DMS153 treated with DMSO at 0.1 percent for 48 hours (cell line): Measurements from ENCODE around the gene LRRK1.

Experiments used
- DNase-seq: peaks from one replicate; lab custom pipeline; 2025; ENCODE audit not compliant: unreplicated experiment; lab: John Stamatoyannopoulos, UW

The LRRK1 gene, protein sequence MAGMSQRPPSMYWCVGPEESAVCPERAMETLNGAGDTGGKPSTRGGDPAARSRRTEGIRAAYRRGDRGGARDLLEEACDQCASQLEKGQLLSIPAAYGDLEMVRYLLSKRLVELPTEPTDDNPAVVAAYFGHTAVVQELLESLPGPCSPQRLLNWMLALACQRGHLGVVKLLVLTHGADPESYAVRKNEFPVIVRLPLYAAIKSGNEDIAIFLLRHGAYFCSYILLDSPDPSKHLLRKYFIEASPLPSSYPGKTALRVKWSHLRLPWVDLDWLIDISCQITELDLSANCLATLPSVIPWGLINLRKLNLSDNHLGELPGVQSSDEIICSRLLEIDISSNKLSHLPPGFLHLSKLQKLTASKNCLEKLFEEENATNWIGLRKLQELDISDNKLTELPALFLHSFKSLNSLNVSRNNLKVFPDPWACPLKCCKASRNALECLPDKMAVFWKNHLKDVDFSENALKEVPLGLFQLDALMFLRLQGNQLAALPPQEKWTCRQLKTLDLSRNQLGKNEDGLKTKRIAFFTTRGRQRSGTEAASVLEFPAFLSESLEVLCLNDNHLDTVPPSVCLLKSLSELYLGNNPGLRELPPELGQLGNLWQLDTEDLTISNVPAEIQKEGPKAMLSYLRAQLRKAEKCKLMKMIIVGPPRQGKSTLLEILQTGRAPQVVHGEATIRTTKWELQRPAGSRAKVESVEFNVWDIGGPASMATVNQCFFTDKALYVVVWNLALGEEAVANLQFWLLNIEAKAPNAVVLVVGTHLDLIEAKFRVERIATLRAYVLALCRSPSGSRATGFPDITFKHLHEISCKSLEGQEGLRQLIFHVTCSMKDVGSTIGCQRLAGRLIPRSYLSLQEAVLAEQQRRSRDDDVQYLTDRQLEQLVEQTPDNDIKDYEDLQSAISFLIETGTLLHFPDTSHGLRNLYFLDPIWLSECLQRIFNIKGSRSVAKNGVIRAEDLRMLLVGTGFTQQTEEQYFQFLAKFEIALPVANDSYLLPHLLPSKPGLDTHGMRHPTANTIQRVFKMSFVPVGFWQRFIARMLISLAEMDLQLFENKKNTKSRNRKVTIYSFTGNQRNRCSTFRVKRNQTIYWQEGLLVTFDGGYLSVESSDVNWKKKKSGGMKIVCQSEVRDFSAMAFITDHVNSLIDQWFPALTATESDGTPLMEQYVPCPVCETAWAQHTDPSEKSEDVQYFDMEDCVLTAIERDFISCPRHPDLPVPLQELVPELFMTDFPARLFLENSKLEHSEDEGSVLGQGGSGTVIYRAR (N-terminal part only)

DNA sequence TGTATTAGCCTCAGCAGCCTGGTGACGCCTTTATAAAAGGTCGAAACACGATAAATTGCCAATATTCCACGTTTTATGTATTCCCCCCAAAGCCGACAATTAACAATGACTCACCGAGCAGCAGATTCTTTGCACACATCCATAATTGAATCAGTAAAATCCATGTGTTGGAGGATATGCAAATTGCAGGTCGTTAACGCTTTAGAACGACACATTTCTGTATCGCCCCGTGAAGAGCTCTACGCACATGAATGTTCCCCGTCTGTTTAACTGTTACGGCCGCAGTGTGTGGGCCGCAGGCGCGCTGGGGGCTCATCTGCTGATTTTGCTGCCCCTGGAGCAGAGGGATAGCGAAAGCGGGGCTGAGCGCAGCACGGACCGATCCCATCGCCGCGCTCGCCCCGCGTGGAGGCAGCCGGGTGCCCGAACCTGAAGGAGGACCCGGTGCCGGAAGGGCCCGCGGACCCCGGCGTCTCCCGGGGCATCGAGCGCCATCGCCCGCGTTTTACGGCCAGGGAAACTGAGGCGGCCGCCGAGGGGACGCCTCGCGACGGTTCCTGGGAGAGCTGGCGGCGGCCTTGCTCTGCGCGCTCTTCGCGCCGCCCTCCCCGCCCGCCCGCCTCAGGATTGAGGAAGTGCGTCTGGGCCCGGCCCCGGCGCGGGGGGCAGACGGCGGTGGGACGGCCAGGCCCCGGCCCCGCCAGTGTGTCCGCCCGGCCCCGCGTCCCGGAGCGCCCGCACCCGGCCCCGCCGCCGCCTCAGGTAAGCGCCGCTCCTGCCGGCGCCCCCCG is at the start of gene LRRK1:
TSS of gene LRRK1 (plus strand) at position 668 of the 791 bp plus-strand sequence. CDS start 5,276 bp downstream, outside the sequence.
- no peak for DNase-seq

DNA sequence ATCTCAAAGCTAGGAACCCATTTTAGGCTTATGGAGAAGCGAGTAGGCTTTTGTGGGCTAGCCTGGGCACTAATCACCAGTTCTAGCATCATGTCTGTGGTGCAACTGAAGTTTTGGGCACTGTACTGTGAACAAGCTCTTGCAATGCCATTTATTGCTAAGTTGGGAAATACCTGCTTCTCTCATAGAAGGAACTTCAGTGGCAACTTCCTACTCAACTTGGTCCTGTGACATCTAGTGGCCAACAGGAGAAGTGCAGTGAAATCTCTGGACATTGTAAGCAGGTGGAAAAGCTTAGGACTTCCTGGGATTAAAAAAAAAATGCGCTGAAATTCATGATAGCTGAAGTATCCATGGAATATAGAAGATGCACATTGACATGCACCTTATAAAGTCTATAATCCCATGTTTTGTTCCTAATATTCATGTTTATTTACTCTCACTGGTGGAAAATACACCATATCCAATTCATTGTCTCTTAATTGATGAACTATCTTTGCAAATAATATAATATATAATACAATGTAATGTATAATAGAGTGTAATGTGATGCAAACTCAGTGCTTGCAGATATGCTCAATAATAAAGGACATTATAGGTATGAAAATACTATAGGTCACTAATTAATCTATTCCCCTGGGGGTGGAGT is 46.0 kb upstream of the LRRK1 start:
- DNase-seq: peak; percentile 1

DNA sequence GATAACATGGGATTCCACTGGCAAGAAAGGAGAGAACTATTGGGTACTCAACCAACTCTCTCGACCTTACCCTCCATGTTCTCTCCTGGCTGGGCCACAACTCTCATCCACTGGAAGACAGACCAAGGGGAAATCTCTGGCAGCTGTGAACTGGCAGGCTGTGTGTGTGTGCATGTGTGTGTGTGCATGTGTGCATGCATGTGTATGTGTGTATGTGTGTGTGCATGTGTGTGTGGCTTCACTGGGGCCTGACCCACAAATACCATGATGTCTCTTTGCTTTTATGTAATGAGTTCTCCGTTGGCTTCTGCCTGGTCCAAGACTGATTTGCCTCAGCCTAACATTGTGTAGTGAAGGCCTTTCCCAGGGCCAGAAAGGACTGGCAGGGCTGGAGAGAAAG is 43.7 kb upstream of the LRRK1 start:
- DNase-seq: no peak

DNA sequence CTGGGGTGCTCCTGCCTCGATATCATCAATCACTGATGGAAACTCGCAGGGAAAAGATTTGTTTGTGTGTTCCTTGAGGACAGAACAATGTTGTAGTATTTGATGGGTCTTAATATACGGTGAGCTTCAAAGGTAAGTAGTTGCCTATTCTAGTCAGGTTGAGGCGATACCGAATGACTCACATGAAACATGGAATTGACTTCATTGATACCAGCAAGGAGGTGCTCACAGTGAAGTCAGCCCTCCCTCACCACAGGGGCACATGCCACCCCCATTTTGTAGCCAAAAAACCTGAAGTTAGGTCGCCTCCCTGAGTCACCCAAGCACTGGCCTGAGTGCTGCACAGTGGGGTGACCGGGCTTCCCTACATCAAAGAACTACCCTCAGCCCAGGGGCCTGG is 43.2 kb upstream of the LRRK1 start:
- no peak for DNase-seq

DNA sequence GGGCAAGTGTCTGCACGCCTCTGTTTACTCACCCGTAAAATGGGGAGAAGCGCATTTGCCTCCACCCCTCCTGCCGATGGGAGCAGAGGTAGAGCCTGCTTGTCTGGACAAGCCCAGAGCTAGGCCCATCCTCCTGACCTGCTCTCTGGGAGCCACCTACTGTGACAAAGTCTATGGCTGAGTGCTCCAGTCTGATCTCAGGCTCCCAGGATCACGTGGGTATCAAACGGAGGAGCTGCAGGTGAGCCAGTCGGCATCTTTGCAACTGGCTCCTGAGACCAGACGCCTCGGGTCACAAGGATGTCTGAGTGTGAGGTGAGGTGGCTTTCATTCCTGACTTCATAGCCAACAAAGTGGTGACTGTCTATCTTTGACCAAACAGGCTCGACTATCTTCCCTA is 41.6 kb upstream of the LRRK1 start:
- DNase-seq: no peak

DNA sequence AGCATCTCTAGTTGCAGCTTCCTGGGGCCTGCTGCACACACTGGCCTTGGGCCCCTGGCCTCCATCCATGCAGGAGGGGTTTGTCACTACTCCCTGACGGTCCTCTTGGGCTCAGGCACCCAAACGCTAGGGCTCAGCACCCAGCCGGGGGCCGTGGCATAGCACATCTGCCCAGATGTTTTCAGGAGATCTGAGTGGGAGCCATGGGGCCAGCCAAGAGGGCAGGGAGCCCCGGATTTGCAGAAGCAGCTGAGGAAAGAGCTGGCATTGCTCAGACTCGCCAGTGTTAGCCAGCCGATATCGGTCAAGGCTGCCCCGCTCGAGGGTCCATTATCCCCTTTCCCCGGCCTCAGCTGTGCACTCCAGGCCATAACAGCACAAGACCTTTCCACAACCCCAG is 41.0 kb upstream of the LRRK1 start:
- no peak for DNase-seq

DNA sequence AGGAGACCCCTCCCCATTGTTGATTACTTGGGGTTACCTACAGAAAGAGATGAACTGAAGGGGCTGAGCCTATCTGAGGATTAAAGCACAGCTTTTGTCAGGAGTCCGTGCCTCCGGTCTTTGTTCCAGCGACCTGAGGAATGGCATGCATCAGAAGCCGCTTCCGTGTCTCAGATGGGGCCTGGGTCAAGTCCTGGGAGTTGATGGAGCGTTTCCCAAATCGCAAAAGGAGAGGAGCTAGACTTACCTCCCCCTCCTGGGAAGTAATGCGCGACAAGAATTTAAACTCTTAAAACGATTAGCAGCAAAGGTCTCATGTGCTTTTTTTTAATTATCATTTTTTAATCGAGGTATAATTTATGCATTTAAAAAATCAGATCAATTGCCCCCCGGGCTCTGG is 40.5 kb upstream of the LRRK1 start:
- DNase-seq: no peak

DNA sequence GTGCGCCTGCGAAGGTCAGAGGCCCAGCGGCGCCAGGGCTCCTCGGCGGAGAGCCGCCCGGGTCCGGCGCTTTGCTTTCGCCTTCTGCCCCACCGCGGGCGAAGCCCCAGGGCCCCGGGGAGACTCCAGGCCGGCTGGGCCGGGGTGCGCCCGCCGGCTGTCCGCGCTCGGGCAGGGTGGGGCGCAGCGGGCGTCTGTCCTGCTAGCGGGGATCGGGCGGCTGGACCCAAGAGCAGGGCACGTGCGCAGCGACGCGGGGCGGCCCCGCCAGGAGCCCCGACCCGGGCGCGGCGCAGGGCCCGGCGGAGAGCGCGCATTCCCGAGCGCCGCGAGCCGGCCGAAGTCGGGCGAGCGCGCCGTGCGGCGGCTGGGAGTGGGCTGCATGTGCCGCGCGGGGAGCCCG is 40.1 kb upstream of the LRRK1 start:
- DNase-seq: no peak

DNA sequence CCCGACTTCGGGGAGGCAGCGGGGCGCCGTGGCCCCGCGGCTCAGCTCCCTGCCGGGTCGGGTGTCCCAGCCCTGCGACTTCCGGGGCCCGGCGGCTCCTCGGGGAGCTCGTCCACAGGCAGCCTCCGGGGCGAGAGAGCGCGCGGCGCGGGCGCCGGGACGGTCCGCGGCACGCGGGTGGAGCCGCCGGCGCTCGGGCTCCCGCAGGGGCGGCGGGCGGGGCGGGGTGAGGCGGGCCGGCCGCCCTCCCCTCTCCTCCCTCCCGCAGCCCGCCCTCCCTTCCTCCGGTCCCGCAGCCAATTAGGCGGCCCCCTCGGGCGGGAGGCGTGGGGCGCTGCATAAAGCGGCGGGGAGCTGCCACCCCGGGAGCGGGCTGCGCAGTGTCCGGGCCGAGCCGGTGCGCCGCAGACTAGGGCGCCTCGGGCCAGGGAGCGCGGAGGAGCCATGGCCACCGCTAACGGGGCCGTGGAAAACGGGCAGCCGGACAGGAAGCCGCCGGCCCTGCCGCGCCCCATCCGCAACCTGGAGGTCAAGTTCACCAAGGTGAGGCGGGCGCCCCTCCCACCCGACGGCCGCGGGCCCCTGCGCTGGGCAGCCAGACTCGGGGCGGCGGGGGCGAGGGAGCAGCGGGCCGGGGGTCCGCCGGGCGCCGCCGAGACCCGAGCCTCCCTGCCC is 39.6 kb upstream of the LRRK1 start, which contains the start of gene ALDH1A3:
TSS of gene ALDH1A3 (plus strand) at position 368 of the 675 bp plus-strand sequence. CDS start at position 445, 77 bp downstream.
- DNase-seq: no peak

DNA sequence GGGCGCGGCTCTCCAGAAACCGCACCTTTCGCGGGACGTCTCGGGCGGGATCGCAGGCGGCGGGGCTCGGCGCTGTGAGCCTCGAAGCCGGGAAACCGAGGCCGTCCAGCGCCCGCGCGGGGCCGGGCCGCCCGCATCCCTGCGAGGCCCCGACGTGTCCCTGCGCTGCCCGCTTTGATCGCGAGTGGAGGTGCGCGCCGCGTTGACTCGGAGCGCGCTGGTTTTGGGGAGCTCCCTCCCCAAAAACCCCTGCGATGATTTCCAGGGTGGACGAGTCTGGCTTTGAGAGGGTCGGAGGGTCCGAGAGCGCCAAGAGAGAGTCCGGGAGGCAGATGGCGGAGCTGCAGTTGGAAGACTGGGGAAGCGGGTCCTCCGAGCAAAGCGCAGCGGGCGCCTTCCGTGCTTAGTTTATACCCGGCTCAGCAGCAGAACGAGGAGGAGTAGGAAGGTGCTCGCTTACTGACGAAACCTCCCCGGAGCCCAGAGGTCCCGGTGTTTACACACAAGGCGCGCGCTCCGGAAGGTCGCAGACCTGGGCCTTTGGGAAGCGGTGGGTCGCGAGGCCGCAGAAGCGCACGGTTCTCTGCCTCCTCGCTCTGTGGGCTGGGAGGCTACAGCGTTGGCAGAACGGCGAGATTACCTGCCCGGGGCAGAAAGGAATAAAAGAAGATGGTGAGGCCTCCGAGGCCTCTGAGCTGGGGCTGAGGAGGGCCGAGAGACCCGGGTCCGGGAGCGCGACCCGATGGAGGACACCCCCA is 38.8 kb upstream of the LRRK1 start:
- no peak for DNase-seq

DNA sequence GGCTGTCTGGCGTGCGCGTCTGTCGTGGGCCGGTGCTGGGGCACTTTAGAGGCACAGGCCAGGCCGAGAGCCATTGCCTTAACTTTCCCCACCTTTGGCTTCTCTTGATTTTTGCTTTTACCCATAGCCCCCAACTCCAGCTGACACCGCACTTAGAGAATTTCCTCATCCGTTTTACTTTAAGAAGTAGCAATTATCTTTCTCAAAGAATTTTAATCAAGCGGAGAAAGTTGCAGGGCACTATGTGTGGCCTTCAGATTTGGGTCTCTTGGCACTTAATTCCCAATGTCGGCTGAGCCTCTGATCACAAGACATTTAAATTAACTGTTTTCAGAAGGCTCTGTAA is 38.3 kb upstream of the LRRK1 start:
- no peak for DNase-seq

DNA sequence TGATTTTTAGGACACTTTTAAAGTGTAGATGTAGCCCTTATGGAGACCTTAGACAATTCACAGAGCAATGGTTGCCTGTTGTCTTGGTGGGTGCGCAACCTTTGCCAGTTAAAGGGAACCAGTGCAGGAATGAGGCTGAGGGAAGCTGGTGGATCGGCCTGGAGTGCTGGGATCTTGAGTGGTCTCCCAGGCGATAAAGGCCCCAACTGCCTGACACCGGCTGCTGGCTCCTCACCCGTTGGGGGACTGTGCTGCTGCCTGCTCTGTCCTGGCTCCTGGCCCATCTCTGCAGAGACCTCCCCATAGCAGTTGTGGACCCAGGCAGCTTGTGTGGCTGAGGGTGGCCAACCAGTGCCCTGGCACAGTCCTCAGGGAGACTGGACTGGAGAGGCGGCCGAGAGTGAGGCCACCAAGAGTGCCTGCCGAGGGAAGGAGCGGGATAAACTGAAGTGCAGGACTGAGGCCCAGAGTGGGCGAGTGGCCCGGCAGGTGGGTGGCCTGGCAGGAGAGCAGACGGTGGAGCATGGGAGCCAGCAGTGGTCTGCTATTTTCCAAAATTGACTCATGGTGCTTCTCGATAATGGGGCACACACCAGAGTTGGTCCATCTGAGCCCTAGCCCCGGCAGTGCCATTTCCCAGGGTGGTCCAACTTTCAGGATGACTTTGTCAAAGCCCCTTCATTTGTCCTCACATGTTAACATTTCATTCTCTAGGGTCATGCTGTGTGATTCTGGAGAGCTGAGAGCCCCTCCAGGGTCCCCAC is 37.4 kb upstream of the LRRK1 start:
- no peak for DNase-seq

DNA sequence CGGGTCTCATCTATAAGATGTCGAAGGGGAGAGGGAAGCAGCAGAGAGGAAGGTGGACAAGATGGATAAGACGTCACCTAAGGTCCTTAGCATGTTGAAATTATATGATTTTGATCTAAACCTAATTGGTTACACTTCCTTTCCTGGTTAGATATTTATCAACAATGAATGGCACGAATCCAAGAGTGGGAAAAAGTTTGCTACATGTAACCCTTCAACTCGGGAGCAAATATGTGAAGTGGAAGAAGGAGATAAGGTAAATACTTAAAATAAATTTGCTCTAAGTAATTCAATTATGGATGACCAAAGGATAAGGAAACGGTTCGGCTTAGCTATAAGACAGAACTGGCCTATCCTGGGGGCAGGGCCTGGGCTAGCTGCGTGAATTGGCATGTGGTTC is 34.0 kb upstream of the LRRK1 start:
- DNase-seq: no peak

DNA sequence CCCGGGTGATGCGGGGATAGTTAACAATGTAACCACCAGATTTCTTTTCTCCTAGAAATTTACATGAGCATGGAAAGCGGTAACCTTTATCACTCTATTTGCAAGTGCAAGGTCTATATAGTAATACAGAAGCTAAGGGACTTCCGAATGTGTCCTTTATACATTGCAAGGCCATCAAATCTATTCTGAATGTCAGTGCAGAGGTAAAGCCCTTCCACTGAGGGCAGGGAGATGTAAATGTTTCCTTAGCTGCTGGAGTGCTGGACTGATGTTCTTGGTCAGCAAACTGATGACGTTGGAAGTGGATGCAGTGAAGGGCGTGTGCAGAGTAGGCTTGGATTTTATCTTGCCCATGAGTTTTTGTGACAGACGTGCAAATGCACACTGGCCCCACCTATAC is 33.3 kb upstream of the LRRK1 start:
- no peak for DNase-seq

DNA sequence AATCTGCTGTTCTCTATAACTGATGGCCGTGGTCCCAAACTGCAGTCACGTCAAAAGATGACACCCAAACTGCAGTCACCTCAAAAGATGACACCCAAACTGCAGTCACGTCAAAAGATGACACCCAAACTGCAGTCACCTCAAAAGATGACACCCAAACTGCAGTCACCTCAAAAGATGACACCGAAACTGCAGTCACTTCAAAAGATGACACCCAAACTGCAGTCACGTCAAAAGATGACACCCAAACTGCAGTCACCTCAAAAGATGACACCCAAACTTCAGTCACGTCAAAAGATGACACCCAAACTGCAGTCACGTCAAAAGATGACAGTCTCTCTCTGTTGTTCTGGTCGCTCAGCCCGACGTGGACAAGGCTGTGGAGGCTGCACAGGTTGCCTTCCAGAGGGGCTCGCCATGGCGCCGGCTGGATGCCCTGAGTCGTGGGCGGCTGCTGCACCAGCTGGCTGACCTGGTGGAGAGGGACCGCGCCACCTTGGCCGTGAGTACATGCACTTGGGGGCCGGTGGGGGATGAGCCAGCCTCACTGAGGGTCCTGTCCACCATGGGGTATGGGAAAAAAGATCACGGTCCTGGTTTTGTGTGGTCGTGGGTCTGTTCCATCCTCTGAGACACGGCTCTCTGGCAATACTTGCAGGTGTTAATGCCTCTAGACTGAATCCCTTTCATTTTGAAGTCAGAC is 31.8 kb upstream of the LRRK1 start:
- no peak for DNase-seq

DNA sequence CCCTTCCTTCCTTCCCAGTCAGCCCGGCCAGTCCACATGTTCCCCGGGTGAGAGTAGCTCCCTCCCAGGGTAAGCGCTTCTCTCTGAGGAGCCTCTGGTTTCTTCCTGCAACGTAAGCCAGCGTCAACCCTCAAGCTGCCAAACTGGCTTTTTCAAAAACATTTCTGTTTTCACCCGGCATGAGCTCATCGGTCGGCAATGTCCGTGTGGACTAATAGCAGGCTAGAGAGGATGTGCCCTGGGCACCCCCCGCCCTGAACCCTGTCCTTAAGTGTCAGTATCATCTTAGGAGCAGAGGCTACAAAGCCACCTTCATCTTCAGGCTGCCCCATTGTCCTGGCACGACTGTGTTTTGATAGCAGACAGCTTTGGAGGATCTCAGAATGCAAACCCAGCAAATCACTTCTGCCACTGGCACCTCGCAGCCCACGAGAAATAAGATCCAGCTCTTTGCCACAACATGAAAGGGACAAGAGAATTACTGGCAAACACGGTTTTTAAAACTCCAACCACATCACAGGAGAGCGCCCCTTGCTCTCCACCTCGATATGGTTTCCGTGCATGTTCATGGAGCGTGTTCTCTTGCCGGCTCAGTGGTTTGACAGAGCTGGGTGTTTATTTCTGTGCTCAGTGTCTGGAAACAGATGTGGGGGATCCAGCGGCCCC is 29.6 kb upstream of the LRRK1 start:
- DNase-seq: no peak
